ENCODE measurements around the gene CACNA1A. TPM values are rescaled to one million over a fixed set of nuclear protein-coding genes. Genes with fewer than 3 reads are reported as not detected.

The CACNA1A gene
- total RNA-seq, 1 donor from 2014 or later, result 1.5 TPM

DNA sequence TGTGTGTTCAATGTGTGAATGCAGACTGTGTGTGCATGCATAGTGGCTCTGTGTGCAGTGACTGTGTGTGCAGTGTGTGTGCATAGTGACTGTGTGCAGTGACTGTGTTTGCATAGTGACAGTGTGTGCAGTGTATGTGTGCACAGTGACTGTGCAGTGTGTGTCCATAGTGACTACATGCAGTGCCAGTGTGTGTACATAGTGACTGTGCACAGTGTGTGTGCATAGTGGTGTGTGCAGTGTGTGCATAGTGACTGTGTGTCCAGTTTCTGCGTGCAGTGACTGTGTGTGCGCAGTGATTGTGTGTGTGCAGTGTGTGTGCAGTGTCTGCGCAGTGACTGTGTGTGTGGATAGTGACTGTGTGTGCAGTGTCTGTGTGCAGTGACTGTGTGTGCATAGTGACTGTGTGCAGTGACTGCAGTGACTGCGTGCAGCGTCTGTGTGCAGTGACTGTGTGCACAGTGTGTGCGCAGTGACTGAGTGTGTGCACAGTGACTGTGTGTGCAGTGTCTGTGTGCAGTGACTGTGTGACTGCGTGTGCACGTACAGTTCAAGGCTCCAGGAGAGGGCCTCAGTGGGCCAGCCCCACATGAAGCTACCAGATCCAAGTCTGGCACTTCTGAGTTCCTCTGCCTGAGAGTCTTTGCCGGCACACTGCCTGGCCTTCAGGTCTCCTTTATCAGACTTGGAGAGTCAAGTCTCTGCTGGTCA is 265.8 kb downstream of the CACNA1A start:
- TF ChIP-seq, protein P1, sequence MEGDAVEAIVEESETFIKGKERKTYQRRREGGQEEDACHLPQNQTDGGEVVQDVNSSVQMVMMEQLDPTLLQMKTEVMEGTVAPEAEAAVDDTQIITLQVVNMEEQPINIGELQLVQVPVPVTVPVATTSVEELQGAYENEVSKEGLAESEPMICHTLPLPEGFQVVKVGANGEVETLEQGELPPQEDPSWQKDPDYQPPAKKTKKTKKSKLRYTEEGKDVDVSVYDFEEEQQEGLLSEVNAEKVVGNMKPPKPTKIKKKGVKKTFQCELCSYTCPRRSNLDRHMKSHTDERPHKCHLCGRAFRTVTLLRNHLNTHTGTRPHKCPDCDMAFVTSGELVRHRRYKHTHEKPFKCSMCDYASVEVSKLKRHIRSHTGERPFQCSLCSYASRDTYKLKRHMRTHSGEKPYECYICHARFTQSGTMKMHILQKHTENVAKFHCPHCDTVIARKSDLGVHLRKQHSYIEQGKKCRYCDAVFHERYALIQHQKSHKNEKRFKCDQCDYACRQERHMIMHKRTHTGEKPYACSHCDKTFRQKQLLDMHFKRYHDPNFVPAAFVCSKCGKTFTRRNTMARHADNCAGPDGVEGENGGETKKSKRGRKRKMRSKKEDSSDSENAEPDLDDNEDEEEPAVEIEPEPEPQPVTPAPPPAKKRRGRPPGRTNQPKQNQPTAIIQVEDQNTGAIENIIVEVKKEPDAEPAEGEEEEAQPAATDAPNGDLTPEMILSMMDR (IDR thresholded peaks at IDR 0.05), result no peak
- POLR2A ChIA-PET, result no interaction called here

DNA sequence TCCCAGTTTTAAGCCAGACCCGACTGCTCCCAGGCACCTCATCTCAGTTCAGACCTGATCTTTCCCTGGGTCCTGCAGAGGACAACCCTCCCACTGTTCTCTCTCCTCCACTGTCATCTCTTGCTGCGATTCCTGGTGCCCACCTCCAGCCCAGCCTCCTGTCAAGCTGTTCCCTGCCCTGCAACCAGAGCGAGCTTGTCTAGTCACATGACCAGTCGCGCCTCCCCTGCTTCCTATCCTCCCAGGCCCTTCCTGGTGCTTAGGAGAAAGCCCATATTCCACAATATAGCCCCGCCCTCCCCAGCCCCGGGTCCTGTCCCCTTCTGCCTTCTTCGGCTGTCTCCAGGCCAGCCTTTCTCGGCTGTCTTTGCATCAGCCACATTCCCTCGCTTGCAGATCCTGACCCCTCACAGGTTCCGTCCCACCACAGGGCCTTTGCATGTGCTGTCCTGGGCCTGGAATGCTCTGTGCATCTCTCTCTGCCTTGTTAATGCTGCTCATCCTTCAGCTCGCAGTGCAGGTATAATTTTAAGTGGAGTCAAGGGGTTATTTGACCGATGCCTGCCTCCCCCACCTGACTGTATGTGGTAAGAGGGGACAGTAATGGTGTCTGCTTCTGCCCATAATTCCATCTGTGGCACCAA is 267.3 kb downstream of the CACNA1A start:
- Mint-ChIP-seq H3K27ac (no peak overlapping the region), H3K9me3 (peaks cover 8% of the 10 kb centered on the region), H3K4me3 (no peak overlapping the region), H3K4me1 (peaks cover 32% of the 10 kb centered on the region), H3K36me3 (ENCODE audit: low read depth) (no peaks in the 10 kb centered on the region), H3K27me3 (no peaks in the 10 kb centered on the region)
- ATAC-seq (ENCODE audit: low read depth) (no peak), DNase-seq (no peak)
- ChIA-PET POLR2A (no interaction called here), CTCF (no interaction called here)
- intact Hi-C loops (cut with micrococcal nuclease), result no loop called here
- TF ChIP-seq, protein P1 (IDR thresholded peaks at IDR 0.05), result no peak

More for the DNA sequence above, 265.8 kb downstream of the CACNA1A start:
- Mint-ChIP-seq H3K27me3 (no peaks in the 10 kb centered on the region), H3K9me3 (peaks cover 6% of the 10 kb centered on the region), H3K4me1 (peaks cover 21% of the 10 kb centered on the region), H3K4me3 (no peak overlapping the region), H3K36me3 (ENCODE audit: low read depth) (no peaks in the 10 kb centered on the region), H3K27ac (no peak overlapping the region)
- CTCF ChIA-PET, result no interaction called here
- intact Hi-C loops (cut with micrococcal nuclease), result loop anchor here (1.0 kb wide), 1 partner anchor 21 kb away; no protein-coding TSS in a partner anchor
- ATAC-seq (ENCODE audit: low read depth), result no peak
- no peak for DNase-seq

DNA sequence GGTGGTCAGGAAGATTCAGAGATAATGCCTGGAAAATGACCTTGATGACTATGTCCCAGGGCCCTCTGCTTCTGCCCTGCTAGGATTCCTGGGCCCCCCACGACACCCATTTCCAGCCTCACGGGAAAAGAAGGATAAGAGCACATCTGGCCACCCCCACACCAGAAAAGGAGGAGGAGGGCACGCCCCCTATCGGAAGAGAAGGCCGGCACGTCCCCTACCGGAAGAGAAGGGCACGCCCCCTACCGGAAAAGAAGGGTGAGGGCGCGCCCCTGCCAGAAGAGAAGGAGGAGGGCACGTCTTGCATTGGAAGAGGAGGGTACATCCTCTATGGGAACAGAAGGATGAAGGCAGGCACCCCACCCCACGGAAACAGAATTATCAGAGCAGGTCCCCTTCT is 271.8 kb downstream of the CACNA1A start:
- ChIA-PET CTCF (interaction anchor here (0.9 kb wide), 1 partner anchor 39 kb away, joined by 3 read pairs; no protein-coding TSS in a partner anchor), POLR2A (no interaction called here)
- TF ChIP-seq, protein P1 (IDR thresholded peaks at IDR 0.05), result no peak
- Mint-ChIP-seq H3K9me3 (peaks cover 8% of the 10 kb centered on the region), H3K36me3 (ENCODE audit: low read depth) (no peaks in the 10 kb centered on the region), H3K27ac (peak overlapping the region; percentile 12), H3K4me3 (peak overlapping the region; percentile 56), H3K4me1 (peaks cover 12% of the 10 kb centered on the region), H3K27me3 (peaks cover 6% of the 10 kb centered on the region)
- intact Hi-C loops (cut with micrococcal nuclease), result loop anchor here (1.0 kb wide), 1 partner anchor 39 kb away; no protein-coding TSS in a partner anchor
- ATAC-seq (ENCODE audit: low read depth) (peak; percentile 90), DNase-seq (peak; percentile 27)

DNA sequence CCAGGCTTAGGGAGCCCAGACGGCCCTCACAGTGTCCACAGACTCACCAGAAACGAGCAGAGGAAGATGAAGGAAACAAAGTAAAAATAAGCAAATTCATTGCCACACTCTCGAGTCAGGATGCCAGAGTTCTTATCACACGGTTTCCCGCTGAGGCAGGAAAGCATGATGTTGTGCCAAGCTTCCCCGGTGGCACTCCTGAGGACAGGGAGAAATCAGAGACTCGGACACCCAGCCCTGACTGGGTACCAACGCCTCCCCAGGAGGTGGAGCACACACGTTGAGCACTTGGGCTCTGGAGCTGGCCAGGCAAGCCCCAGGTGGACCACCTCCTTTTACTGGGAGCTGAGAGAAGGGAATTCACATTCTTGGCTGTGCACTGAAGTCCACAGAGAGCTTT is 274.6 kb downstream of the CACNA1A start:
- H3K9me3 Mint-ChIP-seq, result peaks cover 8% of the 10 kb centered on the region
- ChIA-PET CTCF (interaction anchor here (0.9 kb wide), 1 partner anchor 31 kb away, joined by 3 read pairs; no protein-coding TSS in a partner anchor), POLR2A (interaction anchor here (0.9 kb wide), 1 partner anchor 14 kb away, joined by 5 read pairs; no protein-coding TSS in a partner anchor)
- DNase-seq (no peak), ATAC-seq (ENCODE audit: low read depth) (no peak)
- no peak overlapping the region for H3K27ac Mint-ChIP-seq
- TF ChIP-seq, protein P1 (IDR thresholded peaks at IDR 0.05), result no peak
- H3K36me3 Mint-ChIP-seq (ENCODE audit: low read depth), result no peaks in the 10 kb centered on the region
- peaks cover 12% of the 10 kb centered on the region for H3K4me1 Mint-ChIP-seq
- H3K27me3 Mint-ChIP-seq, result peaks cover 18% of the 10 kb centered on the region
- intact Hi-C loops (cut with micrococcal nuclease), result no loop called here
- H3K4me3 Mint-ChIP-seq, result no peak overlapping the region

DNA sequence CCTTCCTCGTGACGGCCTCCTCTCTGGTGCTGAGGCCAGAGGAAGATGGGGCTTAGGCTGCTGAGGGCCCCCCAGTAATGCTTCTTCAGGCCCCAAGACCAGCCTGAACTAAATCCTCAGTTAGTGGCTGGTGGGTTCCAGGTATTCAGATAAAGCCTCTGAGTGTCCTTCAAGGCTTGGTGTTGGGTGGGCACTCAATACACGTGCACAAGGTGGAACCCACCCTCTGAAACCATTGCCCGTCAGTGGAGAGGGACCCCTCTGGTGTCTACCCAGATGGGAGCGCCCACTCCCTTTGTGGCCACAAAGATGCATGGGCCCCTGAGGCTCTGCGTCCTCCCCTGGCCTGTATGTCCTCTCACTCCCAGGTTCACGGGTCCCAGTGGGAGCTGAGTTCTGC is 277.0 kb downstream of the CACNA1A start:
- DNase-seq, result no peak

More for the DNA sequence above, 277.0 kb downstream of the CACNA1A start:
- Mint-ChIP-seq H3K9me3 (no peaks in the 10 kb centered on the region), H3K27ac (no peak overlapping the region), H3K4me3 (no peak overlapping the region), H3K4me1 (peaks cover under 1% of the 10 kb centered on the region), H3K36me3 (ENCODE audit: low read depth) (no peaks in the 10 kb centered on the region), H3K27me3 (peaks cover 25% of the 10 kb centered on the region)
- intact Hi-C loops (cut with micrococcal nuclease), result no loop called here
- ChIA-PET CTCF (no interaction called here), POLR2A (no interaction called here)
- TF ChIP-seq, protein P1 (IDR thresholded peaks at IDR 0.05), result no peak
- ATAC-seq (ENCODE audit: low read depth), result no peak

All from activated B cell treated with CpG ODN at 0.5 μM for 24 hours (primary cell).